ENCODE data around the gene SRGAP1.
"Not testable (repeated sequence)": the region's sequence is repeated elsewhere in the genome, so short reads cannot be mapped to it uniquely, and the experiment has no call there.

Gene SRGAP1

GRCh38 chr12:63869656-63870055 is 25.2 kb downstream of the SRGAP1 start:
- no peak for DNase-seq (ENCODE audit: low read depth in 2 of 2)

DNA sequence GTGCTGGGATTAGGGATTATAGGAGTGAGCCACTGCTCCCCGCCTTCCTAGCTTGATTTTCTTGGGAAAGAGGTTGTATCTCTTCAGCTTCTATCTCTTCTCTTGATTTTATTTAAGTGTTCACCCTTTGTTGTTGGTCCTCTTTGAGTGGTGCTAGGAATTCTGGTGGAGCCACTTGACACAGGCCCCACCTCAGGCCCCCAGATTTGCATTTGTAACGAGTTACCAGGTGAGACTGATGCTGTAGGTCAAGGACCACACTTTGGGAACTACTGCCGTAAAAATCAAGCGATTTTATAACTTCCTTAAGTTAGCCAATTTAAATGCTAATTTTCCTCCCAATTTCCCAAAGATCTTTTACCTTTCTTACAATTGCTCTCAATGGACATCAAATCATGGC is 26.3 kb downstream of the SRGAP1 start:
- no peak for DNase-seq (ENCODE audit: low read depth in 2 of 2)

DNA sequence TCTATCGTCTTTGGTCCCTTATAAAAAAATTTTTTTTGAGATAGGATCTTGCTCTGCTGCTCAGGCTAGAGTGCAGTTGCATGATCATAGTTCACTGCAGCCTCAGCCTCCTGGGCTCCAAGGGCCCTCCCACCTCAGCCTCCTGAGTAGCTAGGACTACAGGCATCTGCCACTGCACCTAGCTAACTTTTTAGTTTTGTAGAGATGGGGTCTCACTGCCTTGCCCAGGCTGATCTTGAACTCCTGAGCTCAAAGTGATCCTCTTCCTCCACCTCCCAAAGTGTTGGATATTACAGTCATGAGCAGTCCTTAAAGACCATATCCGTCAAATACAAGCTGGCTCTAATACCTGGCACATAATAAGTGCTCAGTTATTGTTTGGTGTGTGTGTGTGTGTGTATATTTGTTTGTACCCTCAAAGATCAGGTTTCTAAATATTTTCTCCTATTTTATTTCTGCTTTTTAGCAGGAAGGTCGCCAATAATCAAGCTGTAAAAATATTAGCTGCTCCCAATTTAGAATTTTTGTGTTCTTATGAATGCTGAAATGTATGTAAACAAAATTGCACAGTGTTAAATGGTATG is 30.5 kb downstream of the SRGAP1 start:
- DNase-seq (ENCODE audit: low read depth in 2 of 2): no peak

DNA sequence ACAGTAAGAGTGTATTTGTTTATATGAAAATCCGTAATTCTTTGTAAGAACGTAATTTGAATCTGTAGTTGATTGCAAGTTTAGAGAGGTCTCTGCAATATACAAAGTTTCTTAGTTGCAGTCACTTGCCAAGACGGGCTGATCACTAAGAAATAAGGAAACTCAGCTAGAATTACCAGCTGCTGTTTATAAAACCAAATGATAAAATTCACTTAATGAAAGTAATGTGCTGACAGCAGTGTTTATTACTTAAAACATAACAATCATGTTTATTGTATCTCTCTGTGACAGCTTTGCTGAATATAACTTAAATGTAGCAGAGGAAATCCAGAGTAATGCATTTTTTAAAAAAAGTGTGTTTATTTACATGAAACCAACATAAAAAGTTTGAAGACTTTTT is 31.2 kb downstream of the SRGAP1 start:
- no peak for DNase-seq (ENCODE audit: low read depth in 2 of 2)

- DNase-seq (ENCODE audit: low read depth in 2 of 2): no peak
Observed at GRCh38 chr12:63876980-63877379, 32.5 kb downstream of the SRGAP1 start.

DNA sequence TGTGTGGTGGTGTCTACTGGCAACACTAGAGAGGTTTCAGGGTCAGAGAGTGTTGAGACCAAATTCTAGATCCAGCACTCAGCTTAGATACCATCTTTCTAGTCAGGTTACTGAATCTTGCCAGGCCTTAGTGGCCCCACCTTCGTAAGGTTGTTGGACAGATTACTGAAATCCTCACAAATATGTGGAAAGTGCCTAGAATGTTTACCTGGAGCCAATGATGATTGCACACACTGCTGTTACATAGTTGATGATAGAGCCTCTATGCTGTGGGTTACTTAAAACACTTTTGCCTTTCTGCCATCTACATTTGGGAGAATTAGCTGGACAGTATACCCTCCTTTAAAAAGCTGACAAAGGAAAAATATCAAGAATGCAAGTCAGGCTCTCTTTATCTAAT is 33.2 kb downstream of the SRGAP1 start:
- DNase-seq (ENCODE audit: low read depth in 2 of 2): no peak

- not testable (repeated sequence) for DNase-seq (ENCODE audit: low read depth in 2 of 2)
Observed at GRCh38 chr12:63880235-63880634, 35.7 kb downstream of the SRGAP1 start.

- no peak for DNase-seq (ENCODE audit: low read depth in 2 of 2)
Observed at GRCh38 chr12:63880742-63881263, 36.3 kb downstream of the SRGAP1 start.

GRCh38 chr12:63882844-63883243 is 38.3 kb downstream of the SRGAP1 start:
- no peak for DNase-seq (ENCODE audit: low read depth in 2 of 2)

DNA sequence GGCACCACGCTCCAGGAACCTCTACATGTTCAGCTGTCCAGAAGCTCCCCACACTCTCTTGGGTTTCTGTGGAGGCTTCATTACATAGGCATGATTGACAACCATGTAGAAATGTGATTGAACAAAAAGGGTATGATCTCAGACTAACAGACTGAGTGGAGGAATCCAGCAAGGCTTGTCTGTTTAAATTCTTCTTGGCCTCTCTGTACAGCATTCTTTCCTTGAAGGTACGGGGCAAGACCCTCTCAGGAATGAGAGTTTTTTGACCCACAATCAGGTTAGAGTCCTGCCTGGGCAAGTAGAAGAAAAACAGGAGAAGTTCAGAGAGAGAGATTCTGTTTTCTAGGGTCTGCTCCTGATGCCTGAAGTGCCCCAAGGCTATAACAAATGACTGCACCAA is 40.9 kb downstream of the SRGAP1 start:
- no peak for DNase-seq (ENCODE audit: low read depth in 2 of 2)

DNA sequence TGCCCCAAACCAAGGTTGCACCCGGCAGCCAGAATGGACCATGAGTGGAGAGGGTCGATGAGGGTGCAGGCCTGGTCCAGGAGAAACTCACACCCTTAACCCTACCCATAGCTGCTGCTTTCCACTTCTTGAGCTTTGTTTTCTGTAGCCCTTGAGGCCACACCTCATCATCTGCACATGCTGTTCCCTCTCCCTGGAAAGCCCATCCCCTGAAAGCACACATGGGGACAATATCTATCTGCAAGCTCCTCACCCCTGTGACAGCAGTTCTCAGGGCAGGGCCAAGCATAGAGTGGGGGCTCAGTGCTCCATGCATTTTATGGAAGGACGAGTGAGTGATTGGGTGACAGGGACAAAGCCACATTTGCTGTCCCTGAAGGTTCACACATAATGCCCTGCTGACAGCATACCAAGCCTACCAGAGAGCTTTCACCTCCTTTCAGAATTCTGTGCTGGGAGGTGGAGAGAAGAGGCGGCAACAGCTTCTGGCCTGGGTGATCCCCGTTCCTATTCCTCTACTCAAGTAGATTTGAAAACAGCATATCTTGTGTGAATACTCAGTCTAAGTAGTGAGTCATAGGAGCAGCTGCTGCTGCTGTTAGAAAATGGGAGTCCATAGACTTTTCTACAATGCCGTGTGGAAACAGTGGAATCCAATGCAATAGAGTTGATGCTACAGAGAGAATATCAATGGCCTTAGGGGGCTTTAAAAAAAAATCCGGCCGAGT is 44.6 kb downstream of the SRGAP1 start:
- no peak for DNase-seq (ENCODE audit: low read depth in 2 of 2)

DNA sequence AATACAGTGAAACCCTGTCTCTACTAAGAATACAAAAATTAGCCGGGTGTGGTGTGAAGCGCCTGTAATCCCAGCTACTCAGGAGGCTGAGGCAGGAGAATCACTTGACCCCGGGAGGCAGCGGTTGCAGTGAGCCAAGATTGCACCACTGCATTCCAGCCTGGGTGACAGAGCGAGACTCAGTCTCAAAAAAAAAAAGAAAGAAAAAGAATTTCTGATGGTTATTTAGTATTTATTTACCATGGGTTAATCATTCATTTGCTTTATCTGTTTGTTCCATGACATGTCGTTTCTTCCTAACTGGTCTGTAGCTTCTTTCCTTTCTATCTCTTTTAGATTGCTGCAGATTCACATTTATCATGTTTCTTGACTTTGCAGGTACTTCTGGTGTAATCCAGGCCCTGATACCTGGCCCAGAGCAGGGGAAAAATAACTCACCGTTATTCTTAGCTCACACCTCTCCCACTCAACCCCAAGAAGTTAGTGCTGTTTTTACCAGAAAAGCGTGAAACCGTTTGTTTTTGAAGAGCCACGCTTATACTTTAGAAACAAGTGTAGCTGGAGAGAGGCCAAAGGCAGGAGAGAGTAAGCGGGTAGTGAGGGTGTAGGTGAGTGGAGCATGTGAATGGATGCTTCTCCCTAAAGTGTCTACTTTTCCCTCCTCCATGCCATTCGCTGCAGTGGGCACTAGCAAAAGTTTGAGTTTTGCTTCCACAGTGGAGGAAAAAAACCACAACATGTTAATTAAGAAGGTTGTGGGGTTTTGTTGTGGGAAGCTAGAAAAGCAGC is 45.4 kb downstream of the SRGAP1 start:
- DNase-seq (ENCODE audit: low read depth in 2 of 2): no peak

- no peak for DNase-seq (ENCODE audit: low read depth in 2 of 2)
Observed at GRCh38 chr12:63893170-63893569, 48.7 kb downstream of the SRGAP1 start.

DNA sequence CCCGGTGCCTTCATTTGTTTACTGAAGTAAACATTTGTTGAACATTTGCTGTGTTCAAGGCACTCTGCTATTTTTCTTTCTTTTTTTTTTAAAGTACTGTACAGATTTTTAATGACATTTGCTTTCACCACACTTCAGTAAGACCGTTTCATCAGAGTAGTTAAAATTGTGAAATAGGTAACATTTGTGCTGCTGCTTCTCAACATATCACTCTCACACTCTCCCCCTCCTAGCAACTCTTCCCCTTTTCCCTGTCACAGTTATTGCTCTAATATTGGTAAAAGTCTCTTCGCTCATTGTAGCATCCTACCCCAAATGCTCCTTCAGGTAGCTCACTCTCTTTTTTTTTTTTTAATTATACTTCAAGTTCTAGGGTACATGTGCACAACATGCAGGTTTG is 49.6 kb downstream of the SRGAP1 start:
- DNase-seq (ENCODE audit: low read depth in 2 of 2): no peak

GRCh38 chr12:63895841-63896240 is 51.3 kb downstream of the SRGAP1 start:
- DNase-seq (ENCODE audit: low read depth in 2 of 2): no peak

DNA sequence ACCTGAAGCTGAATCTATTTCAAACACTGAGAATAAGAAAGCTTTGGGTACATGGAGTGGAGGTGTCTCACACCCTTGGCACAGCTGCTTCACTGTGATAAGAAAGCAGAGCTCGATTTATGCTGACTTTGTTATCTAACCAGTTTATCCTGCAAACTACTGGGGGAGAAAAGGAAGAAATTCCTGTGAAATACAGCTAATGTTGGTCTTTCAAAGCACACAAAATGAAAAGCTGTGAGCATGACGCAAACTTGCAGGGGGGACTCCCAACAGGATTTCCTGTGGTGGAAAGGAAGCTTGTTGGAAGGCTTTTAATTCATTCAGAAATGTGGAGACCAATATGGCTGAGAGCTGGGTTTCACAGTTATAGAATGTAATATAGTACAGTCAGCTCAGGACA is 53.4 kb downstream of the SRGAP1 start:
- DNase-seq (ENCODE audit: low read depth in 2 of 2): no peak

DNA sequence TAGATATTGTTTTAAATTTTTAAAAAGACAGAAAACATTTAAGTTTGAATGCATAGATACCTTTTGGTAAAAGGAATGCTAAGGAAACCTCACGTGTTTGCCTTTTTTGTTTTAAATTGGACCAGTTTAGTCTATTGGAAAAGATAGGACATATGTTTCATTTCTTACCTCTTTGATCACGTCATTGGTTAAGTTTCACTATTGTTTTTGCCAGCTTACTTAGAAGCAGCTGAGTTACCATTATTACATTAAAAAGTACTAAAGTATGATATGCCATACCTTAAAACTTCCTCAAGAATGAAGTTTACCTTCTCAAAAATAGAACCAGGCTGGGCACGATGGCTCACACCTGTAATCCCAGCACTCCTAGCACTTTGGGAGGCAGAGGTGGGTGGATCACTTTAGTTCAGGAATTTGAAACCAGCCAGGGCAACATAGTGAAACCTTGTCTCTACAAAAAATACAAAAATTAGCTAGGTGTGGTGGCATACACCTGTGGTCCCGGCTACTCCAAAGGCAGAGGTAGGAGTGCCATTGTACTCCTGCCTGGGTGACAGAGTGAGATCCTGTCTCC is 54.4 kb downstream of the SRGAP1 start:
- no peak for DNase-seq (ENCODE audit: low read depth in 2 of 2)

- no peak for DNase-seq (ENCODE audit: low read depth in 2 of 2)
Observed at GRCh38 chr12:63899396-63899795, 54.9 kb downstream of the SRGAP1 start.

GRCh38 chr12:63900922-63901793 is 56.7 kb downstream of the SRGAP1 start:
- no peak for DNase-seq (ENCODE audit: low read depth in 2 of 2)

DNA sequence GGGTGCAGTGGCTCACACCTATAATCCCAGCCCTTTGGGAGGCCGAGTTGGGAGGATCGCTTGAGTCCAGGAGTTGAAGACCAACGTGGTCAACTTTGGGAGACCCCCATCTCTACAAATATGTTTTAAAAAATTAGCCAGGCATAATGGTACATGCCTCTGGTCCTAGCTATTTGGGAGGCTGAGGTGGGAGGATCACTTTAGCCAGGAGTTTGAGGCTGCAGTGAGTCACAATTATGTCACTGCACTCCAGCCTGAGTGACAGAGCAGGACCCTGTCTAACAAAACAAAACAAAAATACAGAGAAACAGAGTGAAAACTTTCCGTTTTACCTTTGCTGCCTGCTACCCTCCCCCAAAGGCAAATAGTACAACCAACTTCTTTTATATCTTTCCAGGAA is 60.2 kb downstream of the SRGAP1 start:
- DNase-seq (ENCODE audit: low read depth in 2 of 2): no peak

DNA sequence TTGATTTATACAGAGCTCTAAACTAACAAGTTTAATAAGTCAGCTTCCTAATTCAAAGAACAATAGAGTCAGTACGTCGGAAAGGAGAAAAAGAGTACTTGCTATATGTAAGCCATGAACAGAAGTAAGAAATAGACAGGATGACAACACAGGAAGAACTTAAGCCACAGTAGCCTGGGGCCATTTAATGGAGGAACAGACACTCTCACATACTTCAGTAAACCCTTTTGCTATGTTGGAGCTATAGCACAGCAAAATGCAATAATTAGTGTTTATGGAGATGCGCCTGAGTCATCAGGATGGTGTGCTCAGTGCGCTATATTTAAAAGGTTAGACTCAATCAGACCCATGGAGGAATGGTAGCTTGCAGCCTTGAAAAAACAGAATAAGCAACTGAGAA is 61.0 kb downstream of the SRGAP1 start:
- DNase-seq (ENCODE audit: low read depth in 2 of 2): no peak

All from stimulated activated CD4-positive, alpha-beta T cell treated with anti-CD3 and anti-CD28 coated beads, Interleukin-1b, Interleukin-23, amount 100 ng/mL, for 4 hours (primary cell).